ENCODE results near the gene KCNG4. TPM values are rescaled to one million over a fixed set of nuclear protein-coding genes. Genes with fewer than 3 reads are reported as not detected.

Gene KCNG4
- total RNA-seq, 1 donor from 2014 or later: not detected

GRCh38 chr16:84178892-84179611 is 60.8 kb downstream of the KCNG4 start:
- ATAC-seq (no peak), DNase-seq (ENCODE audit: low spot score) (no peak)
- intact Hi-C loops (cut with DNase I): no loop called here

DNA sequence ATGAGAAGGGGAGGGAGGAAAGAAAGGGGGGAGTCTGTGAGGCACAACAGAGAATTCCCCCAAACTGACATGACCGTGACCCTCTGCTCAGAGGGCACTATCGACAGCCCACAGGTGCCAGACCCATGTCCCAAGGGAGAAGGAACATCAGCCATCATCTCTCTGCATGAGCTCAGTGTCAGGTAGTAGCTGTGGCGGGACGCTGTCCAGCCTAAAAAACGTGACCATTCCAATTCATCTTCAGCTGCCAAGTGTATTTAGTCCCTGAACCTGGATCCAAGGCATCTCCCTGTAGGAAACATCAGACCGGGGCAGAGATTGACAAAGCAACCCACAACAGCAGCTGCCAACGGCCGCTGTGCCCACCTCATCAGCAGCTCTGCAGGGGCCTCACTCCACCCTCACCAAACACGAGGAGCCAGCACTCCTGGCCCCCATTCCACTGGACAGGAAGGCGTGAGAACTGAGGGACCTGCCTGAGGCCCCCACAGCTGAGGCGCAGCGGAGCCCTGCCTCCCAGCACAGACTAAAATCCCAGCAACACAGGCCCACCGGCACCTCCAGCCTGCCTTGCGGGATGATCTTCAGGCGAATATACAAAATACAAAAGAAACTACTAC is 61.6 kb downstream of the KCNG4 start:
- ATAC-seq (no peak), DNase-seq (ENCODE audit: low spot score) (no peak)
- intact Hi-C loops (cut with DNase I): no loop called here

DNA sequence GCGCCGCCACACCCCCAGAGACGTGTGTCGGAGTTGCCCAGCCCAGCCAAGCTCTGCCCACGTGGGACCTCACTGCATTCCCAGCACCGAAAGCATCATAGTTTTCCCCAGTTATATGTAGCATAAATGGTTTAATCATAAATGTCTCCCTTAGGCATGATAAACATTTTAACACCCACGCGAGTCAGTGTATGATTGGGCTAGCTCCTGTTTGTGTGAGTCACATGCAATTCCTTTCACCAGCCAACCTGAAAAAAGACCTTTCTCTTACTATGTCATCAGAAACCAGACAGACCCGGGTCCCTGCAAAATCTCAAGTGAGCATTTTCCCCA is 62.1 kb downstream of the KCNG4 start:
- intact Hi-C loops (cut with DNase I): no loop called here
- peak; percentile 40 for ATAC-seq
- DNase-seq (ENCODE audit: low spot score): no peak

DNA sequence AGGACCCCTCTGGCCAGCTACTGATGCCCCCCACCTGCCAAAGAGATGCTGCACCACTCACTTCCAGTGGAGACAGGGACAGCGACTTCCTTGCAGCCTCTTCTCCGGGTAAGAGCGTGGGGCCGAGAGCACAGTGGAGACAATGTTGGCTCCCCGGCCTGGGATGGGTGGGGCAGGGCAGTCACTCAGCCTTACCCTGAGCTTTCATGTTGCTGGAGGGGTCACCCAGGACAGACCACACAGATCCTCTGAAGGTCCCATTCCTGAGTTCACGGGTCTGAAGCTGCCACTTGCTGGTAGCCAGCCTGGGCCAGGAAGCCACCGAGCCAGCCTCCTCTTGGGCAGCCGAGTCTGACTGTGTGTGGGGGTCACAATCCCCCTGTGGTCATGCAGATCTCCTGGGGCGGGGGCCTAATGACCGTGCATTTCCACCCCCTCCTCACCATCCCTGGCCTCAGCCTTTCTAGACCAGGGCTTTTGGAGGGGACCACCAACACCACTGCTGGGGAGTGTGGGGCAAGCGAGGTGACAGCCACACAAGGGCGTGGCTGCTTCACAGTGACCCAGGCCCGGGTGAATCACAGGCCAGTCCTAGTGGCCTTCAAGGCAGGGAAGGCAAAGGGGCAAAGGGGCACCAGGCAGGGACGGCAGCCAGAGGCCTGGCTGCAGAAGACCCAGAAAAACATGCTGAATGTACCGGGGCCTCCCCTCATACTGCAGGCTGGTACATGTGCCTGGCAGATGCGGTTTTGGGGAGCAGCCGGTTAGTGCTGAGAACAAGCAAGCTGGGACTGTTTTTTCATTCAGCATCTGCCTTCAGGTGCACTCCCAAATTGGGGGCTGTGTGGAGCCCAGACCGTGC is 63.4 kb downstream of the KCNG4 start:
- DNase-seq (ENCODE audit: low spot score) (no peak), ATAC-seq (peak; percentile 13)
- intact Hi-C loops (cut with DNase I): no loop called here

DNA sequence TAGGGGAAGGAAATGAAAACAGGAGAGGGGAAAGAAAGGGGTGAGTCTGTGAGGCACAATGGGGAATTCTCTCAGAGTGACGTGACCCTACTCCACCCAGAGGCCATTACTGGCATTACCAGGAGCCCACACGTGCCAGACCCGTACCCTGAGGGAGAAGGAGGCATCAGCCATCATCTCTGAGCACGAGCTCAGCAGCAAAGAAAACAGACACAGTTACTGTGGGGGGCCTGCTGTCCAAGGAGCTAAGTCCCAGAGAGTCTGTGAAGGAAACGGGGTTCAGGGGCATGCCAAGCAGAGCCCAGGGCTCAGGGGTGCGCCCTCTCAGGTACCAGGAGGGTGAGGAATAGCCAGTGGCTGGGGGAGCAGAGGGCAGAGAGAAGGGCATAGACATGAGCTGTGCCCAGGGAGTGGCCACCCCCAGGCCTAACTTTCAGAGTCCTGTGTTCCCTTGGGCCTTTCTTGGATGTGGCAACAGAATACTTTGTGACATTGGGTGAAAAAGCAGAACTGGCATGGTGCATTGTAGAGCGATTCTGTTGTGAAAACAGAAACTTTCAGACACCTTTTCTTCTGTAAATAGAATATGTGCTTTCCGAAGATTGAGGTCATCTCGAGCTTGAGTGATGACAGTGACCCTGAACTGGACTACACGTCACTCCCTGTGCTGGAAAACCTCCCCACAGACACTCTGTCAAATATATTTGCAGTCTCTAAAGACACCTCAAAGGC is 64.3 kb downstream of the KCNG4 start:
- DNase-seq (ENCODE audit: low spot score): no peak
- peak; percentile 55 for ATAC-seq
- intact Hi-C loops (cut with DNase I): no loop called here

GRCh38 chr16:84174396-84174795 is 65.4 kb downstream of the KCNG4 start:
- no peak for ATAC-seq
- no peak for DNase-seq (ENCODE audit: low spot score)
- intact Hi-C loops (cut with DNase I): no loop called here

DNA sequence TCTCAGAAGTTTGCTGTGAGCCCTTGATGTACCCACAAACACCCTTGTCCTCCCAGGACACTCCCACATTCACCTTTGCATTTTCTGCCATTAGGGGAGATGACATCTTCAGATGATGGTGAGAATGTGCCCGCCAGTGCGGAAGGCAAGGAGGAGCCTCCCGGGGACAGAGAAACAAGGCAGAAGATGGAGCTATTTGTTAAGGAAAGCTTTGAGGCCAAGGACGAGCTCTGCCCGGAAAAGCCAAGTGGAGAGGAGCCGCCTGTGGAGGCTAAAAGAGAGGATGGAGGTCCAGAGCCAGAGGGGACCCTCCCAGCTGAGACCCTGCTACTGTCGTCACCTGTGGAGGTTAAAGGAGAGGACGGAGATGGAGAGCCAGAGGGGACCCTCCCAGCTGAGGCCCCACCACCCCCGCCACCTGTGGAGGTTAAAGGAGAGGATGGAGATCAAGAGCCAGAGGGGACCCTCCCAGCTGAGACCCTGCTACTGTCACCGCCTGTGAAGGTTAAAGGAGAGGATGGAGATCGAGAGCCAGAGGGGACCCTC is 70.0 kb downstream of the KCNG4 start:
- no peak for ATAC-seq
- intact Hi-C loops (cut with DNase I): no loop called here
- DNase-seq (ENCODE audit: low spot score): no peak

Other genes starting within 250 kb of the KCNG4 start
- not detected for gene SLC38A8, start 197.2 kb downstream of the KCNG4 start, total RNA-seq
- gene MBTPS1, start 123.1 kb downstream of the KCNG4 start, total RNA-seq: 91.1 TPM
- gene HSDL1, start 94.8 kb downstream of the KCNG4 start, total RNA-seq: 31.3 TPM
- 1.4 TPM for gene DNAAF1, start 94.7 kb downstream of the KCNG4 start, total RNA-seq
- 43.2 TPM for gene TAF1C, start 53.0 kb downstream of the KCNG4 start, total RNA-seq
- gene ADAD2, start 48.9 kb downstream of the KCNG4 start, total RNA-seq: not detected
- 31.6 TPM for gene WFDC1, start 54.9 kb upstream of the KCNG4 start, total RNA-seq
- gene ATP2C2, start 128.5 kb upstream of the KCNG4 start, total RNA-seq: 0.58 TPM

Data from sciatic nerve (tissue), 2 donors.